ENCODE results near the gene SIK1.

DNA sequence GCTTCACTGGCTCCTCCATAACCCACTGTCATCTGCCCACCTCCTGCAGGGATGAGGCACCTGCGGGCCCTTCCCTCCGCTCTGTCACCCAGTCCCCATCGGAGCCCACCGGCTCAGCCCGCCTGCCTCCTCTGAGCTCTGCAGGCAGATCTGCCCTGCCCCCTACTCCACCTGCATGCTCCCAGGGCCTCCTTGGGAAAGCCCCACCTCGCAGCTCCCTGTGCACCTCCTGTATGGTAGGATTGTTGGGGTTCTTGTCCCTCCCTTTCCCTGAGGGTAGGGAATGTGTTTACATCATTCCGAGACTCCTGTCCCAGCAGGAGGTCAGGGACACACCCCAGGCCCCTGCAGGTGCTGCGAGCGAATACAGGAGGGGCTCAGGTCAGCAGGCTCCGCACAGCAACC is 50.5 kb downstream of the SIK1 start:
- TF ChIP-seq POLR2AphosphoS5 (IDR thresholded peaks at IDR 0.05; ENCODE audit: borderline replicate concordance, low read depth, low read length) = no peak
- no peak for TF ChIP-seq EZH2 (IDR thresholded peaks at IDR 0.05)
- no peak for TF ChIP-seq FOXP2 (optimal IDR thresholded peaks at IDR 0.05; ENCODE audit: control extremely low read depth, extremely low read length, insufficient read depth)

Data from SK-N-MC (cell line).